ENCODE results near the gene SUGCT.

- TF ChIP-seq CTCF (IDR thresholded peaks at IDR 0.05) (no peak), POLR2A (IDR thresholded peaks at IDR 0.05) (no peak)
Measured at GRCh38 chr7:40205992-40206391, 71.2 kb downstream of the SUGCT start.
